Subcutaneous abdominal adipose tissue (tissue), 5 donors: ENCODE measurements around the gene APBB2.

Experiments used
- H3K27ac ChIP-seq: one replicate; pipeline ENCODE4 v1.7.0; 2013; ENCODE audit warnings: low read depth, mild to moderate bottlenecking, inconsistent platforms, low read length, moderate library complexity
- H3K27me3 ChIP-seq, 5 donors: one replicate each; pipeline ENCODE4 v1.7.0; 2013; ENCODE audit warnings: low read length in 5 of 5, inconsistent platforms in 1 of 5; ENCODE audit not compliant: control insufficient read depth in 5 of 5, insufficient read depth in 4 of 5
- H3K36me3 ChIP-seq, 5 donors: one replicate each; pipeline ENCODE4 v1.7.0; 2013; ENCODE audit warnings: low read length in 5 of 5; ENCODE audit not compliant: control insufficient read depth in 5 of 5, insufficient read depth in 5 of 5
- H3K4me1 ChIP-seq, 5 donors: one replicate each; pipeline ENCODE4 v1.7.0; 2013; ENCODE audit warnings: low read length in 5 of 5, mild to moderate bottlenecking in 3 of 5, moderate library complexity in 1 of 5; ENCODE audit not compliant: control insufficient read depth in 5 of 5, insufficient read depth in 5 of 5
- H3K4me3 ChIP-seq, 5 donors: one replicate each; pipeline ENCODE4 v1.7.0; 2013; ENCODE audit warnings: low read length in 5 of 5, low read depth in 1 of 5
- H3K9ac ChIP-seq, 5 donors: one replicate each; pipeline ENCODE4 v1.7.0; 2013; ENCODE audit warnings: low read length in 5 of 5, mild to moderate bottlenecking in 4 of 5, moderate library complexity in 3 of 5
- H3K9me3 ChIP-seq, 5 donors: one replicate each; pipeline ENCODE4 v1.7.0; 2013; ENCODE audit warnings: low read length in 5 of 5; ENCODE audit not compliant: control insufficient read depth in 5 of 5
- donor health status: healthy.
- donor health status: healthy.
- donor health status: healthy.
- donor health status: healthy.
- donor health status: healthy.

The APBB2 gene

DNA sequence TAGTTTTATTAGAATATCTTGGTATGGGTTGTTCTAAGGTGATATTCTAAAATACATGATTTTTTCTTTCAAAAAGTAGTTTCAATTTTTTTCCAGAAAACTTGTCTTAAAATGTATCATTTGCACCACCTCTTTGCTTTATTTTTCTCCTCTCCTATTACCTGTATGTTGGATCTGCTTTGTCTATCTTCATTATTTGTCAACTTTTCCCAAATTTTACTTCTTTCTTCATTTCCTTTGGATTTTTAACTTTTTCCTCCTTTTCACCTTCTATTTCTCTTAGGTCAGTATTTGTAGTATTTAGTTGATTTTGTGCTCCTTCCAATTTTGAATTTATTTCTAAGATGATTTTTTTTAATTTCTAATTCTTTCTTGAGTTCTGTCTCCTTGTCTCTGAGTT is 169.6 kb downstream of the APBB2 start:
- H3K9ac ChIP-seq = no peak overlapping the region
- peaks cover 0 to 7% (median 0%) of the 10 kb centered on the region in 5 donors for H3K9me3 ChIP-seq
- H3K4me3 ChIP-seq = no peak overlapping the region
- H3K36me3 ChIP-seq = no peaks in the 10 kb centered on the region
- H3K27me3 ChIP-seq = no peaks in the 10 kb centered on the region
- H3K27ac ChIP-seq = no peak overlapping the region
- H3K4me1 ChIP-seq = peaks cover 0 to 9% (median 0%) of the 10 kb centered on the region in 5 donors

DNA sequence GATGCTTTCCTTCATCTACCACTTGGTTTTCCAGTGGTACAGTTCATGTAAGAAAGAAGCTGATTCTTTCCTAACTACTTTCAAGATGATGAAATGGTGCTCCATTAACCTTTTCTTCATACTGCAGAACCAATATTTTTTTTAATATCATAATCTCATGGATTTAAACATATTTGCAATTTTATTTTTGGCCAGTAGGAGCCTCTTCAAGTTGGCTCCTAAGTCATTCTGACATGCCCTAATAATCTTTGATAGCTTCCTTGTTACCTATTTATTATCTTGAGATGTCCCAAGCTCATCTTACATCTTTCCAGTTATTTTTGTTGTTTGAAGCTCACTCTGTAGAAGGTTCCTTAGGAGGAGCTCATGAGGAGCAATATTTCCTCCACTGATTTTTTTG is 170.2 kb downstream of the APBB2 start:
- Histone ChIP-seq H3K27ac (no peak overlapping the region), H3K9me3 (peaks cover 0 to 7% (median 0%) of the 10 kb centered on the region in 5 donors), H3K27me3 (no peaks in the 10 kb centered on the region), H3K4me3 (no peak overlapping the region), H3K36me3 (no peaks in the 10 kb centered on the region), H3K4me1 (peaks cover 0 to 9% (median 0%) of the 10 kb centered on the region in 5 donors), H3K9ac (no peak overlapping the region)

DNA sequence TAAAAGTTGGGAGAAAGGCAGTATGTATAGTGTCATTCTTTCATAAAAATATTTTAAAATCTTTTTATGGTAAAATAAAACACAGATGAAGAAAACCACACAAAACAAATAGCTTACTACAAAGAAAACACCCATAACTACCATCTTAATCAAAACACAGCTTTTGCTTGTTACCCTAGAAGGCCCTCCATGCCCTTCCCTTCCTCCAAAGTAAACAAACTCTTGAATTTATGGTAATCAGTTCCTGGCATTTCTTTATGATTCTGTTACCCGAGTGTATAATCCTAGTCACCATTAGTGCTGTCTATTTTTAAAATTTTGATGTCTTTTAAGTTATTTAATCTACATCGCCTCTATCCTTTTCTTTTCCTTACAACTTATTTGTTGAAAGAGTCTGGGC is 170.9 kb downstream of the APBB2 start:
- Histone ChIP-seq H3K4me3 (no peak overlapping the region), H3K9ac (no peak overlapping the region), H3K27me3 (no peaks in the 10 kb centered on the region), H3K27ac (no peak overlapping the region), H3K36me3 (no peaks in the 10 kb centered on the region), H3K9me3 (peaks cover 0 to 7% (median 0%) of the 10 kb centered on the region in 5 donors), H3K4me1 (peaks cover 0 to 11% (median 0%) of the 10 kb centered on the region in 5 donors)

DNA sequence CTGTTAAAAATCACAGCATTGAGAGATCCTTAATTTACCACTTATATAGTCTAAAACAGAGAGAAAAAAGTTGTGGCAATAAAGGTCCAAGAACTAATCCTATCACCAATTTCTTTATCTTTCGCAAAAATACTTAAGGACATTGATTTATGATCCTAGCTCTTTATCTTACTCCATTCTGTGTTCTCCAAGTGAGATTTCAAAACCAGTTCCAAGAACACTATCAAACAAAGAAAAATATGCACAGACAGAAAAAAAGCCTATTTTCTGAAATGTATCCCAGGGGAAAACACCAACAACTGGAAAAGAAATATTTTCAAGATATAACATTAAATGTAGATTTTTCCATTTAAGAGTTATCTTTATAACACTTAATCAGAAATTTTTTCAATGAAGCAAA is 172.8 kb downstream of the APBB2 start:
- Histone ChIP-seq H3K36me3 (no peaks in the 10 kb centered on the region), H3K27ac (no peak overlapping the region), H3K9me3 (peaks cover 0 to 7% (median 0%) of the 10 kb centered on the region in 5 donors), H3K9ac (no peak overlapping the region), H3K4me1 (peaks cover 0 to 13% (median 0%) of the 10 kb centered on the region in 5 donors), H3K27me3 (no peaks in the 10 kb centered on the region), H3K4me3 (no peak overlapping the region)

DNA sequence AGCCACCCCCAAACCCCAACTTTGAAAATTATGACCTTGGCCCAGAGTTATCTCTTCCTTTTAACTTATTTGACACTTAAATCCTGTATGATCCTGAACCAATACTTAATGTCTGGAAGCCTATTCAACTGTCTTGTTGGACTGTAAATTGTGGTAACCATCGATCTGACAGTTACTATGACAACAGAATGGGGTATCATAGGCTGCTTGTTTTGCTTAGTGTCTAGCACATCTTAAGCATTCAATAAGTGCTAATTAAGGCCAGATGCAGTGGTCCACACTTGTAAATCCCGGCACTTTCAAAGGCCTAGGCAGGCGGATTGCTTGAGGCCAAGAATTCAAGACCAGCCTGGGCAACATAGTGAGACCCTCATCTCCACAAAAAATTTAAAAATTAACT is 175.0 kb downstream of the APBB2 start:
- H3K36me3 ChIP-seq = no peaks in the 10 kb centered on the region
- peaks cover 0 to 13% (median 7%) of the 10 kb centered on the region in 5 donors for H3K4me1 ChIP-seq
- H3K9ac ChIP-seq = no peak overlapping the region
- peaks cover 0 to 4% (median 0%) of the 10 kb centered on the region in 5 donors for H3K9me3 ChIP-seq
- H3K27me3 ChIP-seq = no peaks in the 10 kb centered on the region
- no peak overlapping the region for H3K27ac ChIP-seq
- H3K4me3 ChIP-seq = no peak overlapping the region

DNA sequence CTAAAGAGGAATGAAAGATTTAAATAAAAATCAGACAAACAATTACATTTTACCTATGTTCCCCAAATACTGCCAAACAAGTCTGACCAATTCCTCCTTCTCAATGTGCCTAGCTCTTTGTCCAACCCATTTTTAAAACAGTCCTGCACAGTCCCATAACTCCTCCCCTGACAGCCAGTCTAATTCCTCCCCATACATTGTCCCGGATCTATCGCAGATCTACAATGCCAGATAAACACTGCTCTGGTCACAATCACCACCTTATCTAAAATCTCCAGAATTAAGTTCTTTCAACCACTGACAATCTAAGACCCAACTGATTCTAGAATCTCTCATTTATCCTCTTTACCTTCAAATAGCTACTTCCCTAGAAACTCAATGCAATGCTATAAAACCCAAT is 176.0 kb downstream of the APBB2 start:
- no peak overlapping the region for H3K4me3 ChIP-seq
- H3K9ac ChIP-seq = no peak overlapping the region
- no peaks in the 10 kb centered on the region for H3K27me3 ChIP-seq
- H3K4me1 ChIP-seq = peaks cover 0 to 13% (median 7%) of the 10 kb centered on the region in 5 donors
- no peak overlapping the region for H3K27ac ChIP-seq
- H3K9me3 ChIP-seq = no peaks in the 10 kb centered on the region
- no peaks in the 10 kb centered on the region for H3K36me3 ChIP-seq

DNA sequence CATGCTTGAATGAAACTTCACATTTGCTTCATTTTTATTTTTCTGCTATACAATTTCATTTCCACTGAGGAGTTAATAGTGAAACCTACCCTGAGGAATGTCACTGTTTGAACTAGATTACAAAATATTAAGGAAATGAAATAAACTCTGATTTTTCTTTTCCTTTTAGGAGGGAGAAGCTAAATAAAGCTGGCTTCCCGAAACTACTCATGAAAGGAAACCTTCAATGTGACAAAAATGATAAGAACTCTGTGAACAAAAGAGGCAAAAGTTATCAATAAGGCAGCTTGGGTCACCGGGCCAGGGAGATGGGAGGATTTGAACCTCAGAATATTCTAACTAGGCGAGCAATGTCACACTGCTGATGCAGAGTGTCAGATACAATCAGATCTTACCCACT is 185.2 kb downstream of the APBB2 start:
- no peak overlapping the region for H3K4me3 ChIP-seq
- H3K27ac ChIP-seq = peak overlapping the region; percentile 32
- H3K9ac ChIP-seq = no peak overlapping the region
- H3K4me1 ChIP-seq = peaks cover 0 to 19% (median 16%) of the 10 kb centered on the region in 5 donors
- peaks cover 0 to 7% (median 3%) of the 10 kb centered on the region in 5 donors for H3K36me3 ChIP-seq
- peaks cover 6 to 26% (median 15%) of the 10 kb centered on the region in 5 donors for H3K9me3 ChIP-seq
- no peaks in the 10 kb centered on the region for H3K27me3 ChIP-seq

DNA sequence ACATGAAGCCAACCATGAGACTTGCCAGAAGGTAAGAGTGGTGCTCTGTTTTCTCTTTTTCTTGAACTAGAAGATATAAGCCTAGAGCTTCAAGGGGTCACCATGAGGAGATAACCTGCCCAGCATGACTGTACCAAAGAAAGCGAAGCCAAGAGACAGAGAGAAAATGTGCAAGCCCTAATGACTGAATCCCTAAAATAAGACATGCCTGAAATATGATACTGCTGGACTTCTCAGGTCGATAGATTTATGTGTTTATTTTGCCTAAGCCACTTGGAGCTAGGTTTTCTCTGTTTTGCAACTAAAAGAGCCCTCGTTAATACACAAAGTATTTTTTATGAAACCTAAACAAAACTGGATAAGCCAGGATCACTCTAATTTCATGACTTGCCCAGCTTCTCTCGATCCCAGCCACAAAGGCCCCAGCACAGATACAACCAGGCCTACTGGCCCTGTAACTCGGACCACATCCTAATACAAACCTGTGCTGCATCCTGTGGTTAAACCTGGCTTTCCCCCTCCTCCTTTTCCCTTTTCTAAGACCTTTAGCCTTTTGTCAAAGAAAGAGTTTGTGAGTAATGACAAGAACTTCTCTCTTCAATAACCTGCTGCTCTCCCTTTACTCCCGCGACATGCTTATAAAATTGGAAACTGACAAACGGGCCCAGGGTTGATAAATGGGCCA is 185.8 kb downstream of the APBB2 start:
- Histone ChIP-seq H3K4me1 (peaks cover 0 to 19% (median 16%) of the 10 kb centered on the region in 5 donors), H3K9ac (no peak overlapping the region), H3K36me3 (peaks cover 0 to 7% (median 3%) of the 10 kb centered on the region in 5 donors), H3K9me3 (peaks cover 6 to 32% (median 17%) of the 10 kb centered on the region in 5 donors), H3K4me3 (peak overlapping the region in 1 of 5 donors; percentile 6), H3K27me3 (no peaks in the 10 kb centered on the region), H3K27ac (peak overlapping the region; percentile 32)

DNA sequence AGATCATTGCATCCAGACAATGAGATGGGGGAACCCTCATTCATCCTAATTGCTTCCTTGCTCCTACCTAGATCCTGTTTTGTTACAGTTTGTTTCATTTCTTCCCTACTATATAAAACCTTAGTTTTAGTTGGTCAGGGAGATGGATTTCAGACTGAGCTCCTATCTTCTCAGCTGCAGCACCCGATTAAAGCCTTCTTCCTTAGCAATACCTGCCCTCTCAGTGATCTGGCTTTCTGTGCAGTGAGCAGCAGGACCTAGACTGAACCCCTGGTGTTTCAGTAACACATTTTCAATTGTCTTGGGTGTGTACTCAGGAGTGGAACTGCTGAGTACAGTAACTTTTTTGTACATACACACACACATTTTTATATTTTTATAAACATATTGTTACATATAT is 187.4 kb downstream of the APBB2 start:
- no peaks in the 10 kb centered on the region for H3K27me3 ChIP-seq
- H3K27ac ChIP-seq = no peak overlapping the region
- H3K4me3 ChIP-seq = no peak overlapping the region
- peaks cover 0 to 7% (median 3%) of the 10 kb centered on the region in 5 donors for H3K36me3 ChIP-seq
- H3K9me3 ChIP-seq = peaks cover 6 to 32% (median 17%) of the 10 kb centered on the region in 5 donors
- H3K4me1 ChIP-seq = peaks cover 0 to 24% (median 16%) of the 10 kb centered on the region in 5 donors
- H3K9ac ChIP-seq = no peak overlapping the region

DNA sequence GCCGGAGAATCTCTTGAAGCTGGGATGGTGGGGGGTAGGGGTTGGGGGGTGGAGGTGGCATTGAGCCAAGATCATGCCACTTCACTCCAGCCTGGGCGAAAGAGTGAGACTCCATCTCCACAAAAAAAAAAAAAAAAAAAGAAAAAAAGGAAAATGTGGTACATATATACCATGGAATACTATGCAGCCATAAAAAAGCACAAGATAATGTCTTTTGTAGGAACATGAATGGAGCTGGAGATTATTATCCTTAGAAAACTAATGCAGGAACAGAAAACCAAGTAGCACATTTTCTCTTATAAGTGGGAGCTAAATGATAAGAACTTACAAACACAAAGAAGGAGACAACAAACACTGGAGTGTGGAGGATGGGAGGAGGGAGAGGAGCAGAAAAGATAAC is 188.5 kb downstream of the APBB2 start:
- Histone ChIP-seq H3K4me1 (peaks cover 0 to 24% (median 16%) of the 10 kb centered on the region in 5 donors), H3K27ac (no peak overlapping the region), H3K4me3 (no peak overlapping the region), H3K9me3 (peaks cover 6 to 32% (median 17%) of the 10 kb centered on the region in 5 donors), H3K9ac (no peak overlapping the region), H3K27me3 (no peaks in the 10 kb centered on the region), H3K36me3 (peaks cover 0 to 7% (median 3%) of the 10 kb centered on the region in 5 donors)
